Measurements from ENCODE around the gene CREG2.

GRCh38 chr2:101368376-101368775, 18.9 kb downstream of the CREG2 start:
- TF ChIP-seq EZH2 (IDR thresholded peaks at IDR 0.05; ENCODE audit: low read length, missing control alignments), result no peak
- no peak for TF ChIP-seq CTCF (conservative IDR thresholded peaks at IDR 0.05 in 1 of 2, IDR thresholded peaks at IDR 0.05 in 1 of 2; ENCODE audit: low read depth in 1 of 2, low read length in 2 of 2)

Data from fibroblast of lung (primary cell).